Endothelial cell (in vitro differentiated cells): ENCODE measurements around the gene GATAD2A. TPM values are rescaled to one million over a fixed set of nuclear protein-coding genes. Genes with fewer than 3 reads are reported as not detected.
"Not testable (repeated sequence)": the region's sequence is repeated elsewhere in the genome, so short reads cannot be mapped to it uniquely, and the experiment has no call there.

Experiments used
- DNase-seq: peaks from one replicate; pipeline ENCODE4 v3.0.0; 2021; ENCODE audit warnings: low spot score
- H3K27ac Mint-ChIP-seq: one replicate; pipeline ENCODE4 v1.8.0; 2021; ENCODE audit warnings: mixed read lengths, inconsistent platforms; ENCODE audit not compliant: unreplicated experiment
- H3K27me3 Mint-ChIP-seq: one replicate; pipeline ENCODE4 v1.8.0; 2021; ENCODE audit warnings: mild to moderate bottlenecking, moderate library complexity, mixed read lengths, inconsistent platforms; ENCODE audit not compliant: unreplicated experiment
- H3K36me3 Mint-ChIP-seq: one replicate; pipeline ENCODE4 v1.8.0; 2021; ENCODE audit warnings: mild to moderate bottlenecking, low read depth, mixed read lengths, inconsistent platforms; ENCODE audit not compliant: unreplicated experiment
- H3K4me1 Mint-ChIP-seq: one replicate; pipeline ENCODE4 v1.8.0; 2021; ENCODE audit warnings: mild to moderate bottlenecking, mixed read lengths, inconsistent platforms; ENCODE audit not compliant: unreplicated experiment
- H3K4me3 Mint-ChIP-seq: one replicate; pipeline ENCODE4 v1.8.0; 2021; ENCODE audit warnings: mild to moderate bottlenecking, mixed read lengths, inconsistent platforms; ENCODE audit not compliant: unreplicated experiment
- H3K9me3 Mint-ChIP-seq: one replicate; pipeline ENCODE4 v1.8.0; 2021; ENCODE audit warnings: mixed read lengths, inconsistent platforms; ENCODE audit not compliant: unreplicated experiment
- total RNA-seq: library from RNA; stranded (reverse); fragmentation: NEBNext Ultra II Directional; extraction: Animal tissue kit (Norgen Biotek cat#: 25700); gene quantifications from one replicate; pipeline ENCODE4 v1.2.1, GENCODE V29; 2021; ENCODE audit not compliant: unreplicated experiment
- TF ChIP-seq, protein P1 (sequence below): fragments of 200-600 bp; sonication (generic); IDR thresholded peaks from one replicate; pipeline ENCODE4 v1.5.0; 2021; ENCODE audit warnings: antibody characterized with exemption; ENCODE audit not compliant: unreplicated experiment

Gene GATAD2A
- total RNA-seq, 1 donor from 2014 or later: 150 TPM

DNA sequence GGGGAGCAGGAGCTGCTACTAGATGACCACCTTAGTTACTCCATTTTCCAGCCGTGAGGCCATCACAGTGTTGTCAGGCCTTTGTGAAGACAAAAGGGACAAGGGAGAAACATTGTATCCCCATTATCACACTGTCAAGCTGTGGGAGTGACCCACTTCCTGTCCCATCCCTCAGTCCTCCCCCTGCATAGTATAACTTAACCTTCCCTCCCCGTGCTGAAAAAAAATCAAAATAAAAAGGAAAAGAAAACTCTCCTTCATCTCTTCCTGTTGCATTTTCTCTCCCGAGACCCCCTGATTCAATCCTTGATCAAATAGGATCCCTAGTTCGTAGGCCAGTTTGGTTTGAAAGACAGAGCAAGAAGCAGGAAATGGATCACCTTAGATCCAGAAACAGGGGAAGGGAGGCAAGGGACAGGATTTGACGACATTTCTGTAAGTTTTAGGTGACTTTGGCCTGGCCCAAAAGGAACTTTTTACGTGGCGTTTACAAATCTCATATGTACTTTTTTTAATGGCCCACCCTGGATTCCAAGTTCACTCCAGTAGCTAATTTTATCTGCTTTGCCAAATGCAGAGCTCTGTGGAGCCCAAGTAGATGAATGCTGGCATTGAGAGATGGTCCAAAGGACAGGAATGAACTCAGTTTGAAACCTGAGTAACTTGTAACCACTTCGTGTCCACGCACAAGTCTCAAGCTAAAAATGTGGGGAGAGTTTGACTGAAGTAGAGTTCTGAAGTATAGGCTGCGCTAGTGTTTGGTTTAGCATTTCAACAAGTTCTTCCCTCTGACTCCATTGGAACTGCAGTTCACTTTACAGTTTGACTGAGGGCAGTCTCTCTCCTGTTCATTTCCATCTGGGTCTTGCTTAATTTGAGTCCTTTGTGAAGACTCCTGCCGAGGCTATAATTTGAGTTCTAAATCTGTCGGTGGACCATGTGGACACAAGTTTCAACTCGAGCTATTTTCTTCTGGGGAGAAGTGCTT, 16.6 kb upstream of the GATAD2A start:
- H3K36me3 Mint-ChIP-seq: no peaks in the 10 kb centered on the region
- no peak for DNase-seq
- H3K9me3 Mint-ChIP-seq: no peaks in the 10 kb centered on the region
- peaks cover 4% of the 10 kb centered on the region for H3K27me3 Mint-ChIP-seq
- H3K27ac Mint-ChIP-seq: peak overlapping the region; percentile 88
- TF ChIP-seq, protein P1, sequence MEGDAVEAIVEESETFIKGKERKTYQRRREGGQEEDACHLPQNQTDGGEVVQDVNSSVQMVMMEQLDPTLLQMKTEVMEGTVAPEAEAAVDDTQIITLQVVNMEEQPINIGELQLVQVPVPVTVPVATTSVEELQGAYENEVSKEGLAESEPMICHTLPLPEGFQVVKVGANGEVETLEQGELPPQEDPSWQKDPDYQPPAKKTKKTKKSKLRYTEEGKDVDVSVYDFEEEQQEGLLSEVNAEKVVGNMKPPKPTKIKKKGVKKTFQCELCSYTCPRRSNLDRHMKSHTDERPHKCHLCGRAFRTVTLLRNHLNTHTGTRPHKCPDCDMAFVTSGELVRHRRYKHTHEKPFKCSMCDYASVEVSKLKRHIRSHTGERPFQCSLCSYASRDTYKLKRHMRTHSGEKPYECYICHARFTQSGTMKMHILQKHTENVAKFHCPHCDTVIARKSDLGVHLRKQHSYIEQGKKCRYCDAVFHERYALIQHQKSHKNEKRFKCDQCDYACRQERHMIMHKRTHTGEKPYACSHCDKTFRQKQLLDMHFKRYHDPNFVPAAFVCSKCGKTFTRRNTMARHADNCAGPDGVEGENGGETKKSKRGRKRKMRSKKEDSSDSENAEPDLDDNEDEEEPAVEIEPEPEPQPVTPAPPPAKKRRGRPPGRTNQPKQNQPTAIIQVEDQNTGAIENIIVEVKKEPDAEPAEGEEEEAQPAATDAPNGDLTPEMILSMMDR: no peak
- H3K4me1 Mint-ChIP-seq: peaks cover 57% of the 10 kb centered on the region
- peak overlapping the region; percentile 94 for H3K4me3 Mint-ChIP-seq

DNA sequence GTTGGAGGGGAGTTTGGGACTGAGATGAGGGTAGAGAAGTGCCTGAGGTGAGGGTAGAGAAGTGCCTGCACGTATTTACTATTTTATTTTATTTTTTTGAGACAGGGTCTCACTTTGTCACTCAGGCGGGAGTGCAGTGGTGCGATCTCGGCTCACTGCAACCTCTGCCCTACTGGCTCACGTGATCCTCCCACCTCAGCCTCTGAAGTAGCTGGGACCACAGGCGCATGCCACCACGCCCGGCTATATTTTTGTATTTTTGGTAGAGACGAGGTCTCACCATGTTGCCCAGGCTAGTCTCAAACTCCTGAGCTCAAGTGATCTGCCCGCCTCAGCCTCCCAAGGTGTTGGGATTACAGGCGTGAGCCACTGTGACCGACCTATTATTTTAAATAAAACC, 15.8 kb upstream of the GATAD2A start:
- H3K9me3 Mint-ChIP-seq, H3K36me3 Mint-ChIP-seq, H3K27me3 Mint-ChIP-seq, DNase-seq, H3K4me3 Mint-ChIP-seq: not testable (repeated sequence)
- peak overlapping the region; percentile 39 for H3K27ac Mint-ChIP-seq
- H3K4me1 Mint-ChIP-seq: peaks cover 65% of the 10 kb centered on the region

DNA sequence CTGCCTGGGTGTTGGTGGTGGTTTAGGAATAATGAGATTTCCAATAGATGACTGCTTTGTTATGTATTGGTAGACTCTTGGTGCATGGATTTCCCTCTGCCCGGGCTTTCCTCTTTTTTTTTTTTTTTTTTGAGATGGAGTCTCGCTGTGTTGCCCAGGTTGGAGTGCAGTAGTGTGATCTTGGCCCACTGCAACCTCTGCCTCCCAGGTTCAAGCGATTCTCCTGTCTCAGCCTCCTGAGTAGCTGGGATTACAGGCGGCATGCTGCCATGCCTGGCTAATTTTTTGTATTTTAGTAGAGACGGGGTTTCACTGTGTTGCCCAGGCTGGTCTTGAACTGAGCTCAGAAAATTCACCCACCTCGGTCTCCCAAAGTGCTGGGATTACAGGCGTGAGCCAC, 11.1 kb upstream of the GATAD2A start:
- not testable (repeated sequence) for H3K27me3 Mint-ChIP-seq, DNase-seq, H3K36me3 Mint-ChIP-seq, H3K9me3 Mint-ChIP-seq, H3K4me3 Mint-ChIP-seq
- H3K4me1 Mint-ChIP-seq: peaks cover 41% of the 10 kb centered on the region
- H3K27ac Mint-ChIP-seq: peak overlapping the region; percentile 85

DNA sequence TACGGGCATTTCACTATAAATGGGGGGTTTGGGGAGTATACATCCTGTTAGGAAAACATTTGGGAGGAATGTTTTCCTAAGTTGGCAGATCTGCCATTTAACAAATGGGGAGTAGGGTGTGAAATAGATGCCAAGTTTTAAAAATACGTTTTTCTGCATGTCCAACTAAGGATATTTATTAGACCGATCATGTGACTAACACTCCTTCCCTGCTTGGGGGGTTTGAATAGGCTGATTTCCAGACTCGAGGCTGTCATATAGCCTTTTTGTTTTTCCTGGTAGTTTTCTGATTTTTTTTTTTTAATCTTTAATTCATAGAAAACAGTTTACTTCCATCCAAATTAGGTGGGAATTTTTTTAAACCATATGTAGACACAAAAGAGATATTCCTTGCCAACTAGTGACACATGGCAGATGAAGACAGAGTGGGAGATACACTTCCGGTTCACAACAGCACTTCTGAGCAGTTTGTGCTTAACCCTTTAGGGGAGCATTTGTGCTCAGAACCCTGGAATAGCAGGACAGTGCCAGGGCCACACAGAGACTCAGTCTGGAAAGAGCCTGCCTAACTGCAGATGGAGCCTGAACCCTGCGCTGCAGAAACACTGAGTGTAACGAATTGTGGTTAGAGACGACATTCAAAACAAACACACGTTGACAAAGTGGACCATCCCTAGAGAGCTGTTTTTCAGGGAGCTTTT, 5.6 kb upstream of the GATAD2A start:
- Mint-ChIP-seq H3K27ac (no peak overlapping the region), H3K4me3 (no peak overlapping the region), H3K9me3 (no peaks in the 10 kb centered on the region), H3K4me1 (peaks cover 17% of the 10 kb centered on the region), H3K27me3 (peaks cover 11% of the 10 kb centered on the region), H3K36me3 (peaks cover 2% of the 10 kb centered on the region)
- DNase-seq: no peak
- TF ChIP-seq, protein P1: no peak

DNA sequence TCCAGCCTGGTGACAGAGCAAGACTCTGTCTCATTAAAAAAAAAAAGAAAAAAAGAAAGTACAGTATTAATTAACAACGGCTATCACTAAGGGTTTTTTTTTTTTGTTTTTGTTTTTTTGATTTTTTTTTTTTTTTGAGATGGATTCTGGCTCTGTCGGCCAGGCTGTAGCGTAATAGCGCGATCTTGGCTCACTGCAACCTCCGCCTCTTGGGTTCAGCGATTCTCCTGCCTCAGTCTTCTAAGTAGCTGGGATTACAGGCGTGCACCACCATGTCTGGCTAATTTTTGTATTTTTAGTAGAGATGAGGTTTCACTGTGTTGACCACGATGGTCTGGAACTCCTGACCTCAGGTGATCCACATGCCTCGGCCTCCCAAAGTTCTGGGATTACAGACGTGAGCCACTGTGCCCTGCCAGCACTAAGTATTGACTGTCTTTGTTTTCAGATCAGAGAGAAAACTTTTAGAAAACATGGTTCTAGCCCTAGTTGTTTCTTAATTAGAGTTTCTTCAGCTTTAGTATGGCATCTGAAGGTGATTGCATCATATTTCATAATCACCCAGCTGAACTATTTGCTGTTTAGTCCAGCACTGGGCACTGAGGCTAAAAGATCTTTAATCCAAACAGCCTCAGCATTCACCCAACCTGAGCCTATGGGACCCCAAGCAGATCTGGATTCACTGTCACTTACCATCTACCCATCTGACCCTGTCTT, 2.7 kb upstream of the GATAD2A start:
- Mint-ChIP-seq H3K4me1 (peaks cover 31% of the 10 kb centered on the region), H3K27ac (no peak overlapping the region), H3K4me3 (peak overlapping the region; percentile 3), H3K36me3 (peaks cover 8% of the 10 kb centered on the region), H3K9me3 (no peaks in the 10 kb centered on the region), H3K27me3 (peaks cover 21% of the 10 kb centered on the region)
- TF ChIP-seq, protein P1: no peak
- no peak for DNase-seq
